ENCODE data around the gene SREBF1. TPM values are rescaled to one million over a fixed set of nuclear protein-coding genes. Genes with fewer than 3 reads are reported as not detected.

SREBF1 gene
- total RNA-seq, 1 experiment from 2014 or later: 74.1 TPM

GRCh38 chr17:17795946-17796786 lies 40.6 kb downstream of the SREBF1 start:
- Histone ChIP-seq H3K4me1 (no peaks in the 10 kb centered on the region), H3K27ac (no peak overlapping the region), H3K27me3 (no peaks in the 10 kb centered on the region), H3K9me3 (replicated peaks) (no peaks in the 10 kb centered on the region), H3K4me3 (no peak overlapping the region), H3K36me3 (peaks cover 74% of the 10 kb centered on the region)
- no peak for DNase-seq

DNA sequence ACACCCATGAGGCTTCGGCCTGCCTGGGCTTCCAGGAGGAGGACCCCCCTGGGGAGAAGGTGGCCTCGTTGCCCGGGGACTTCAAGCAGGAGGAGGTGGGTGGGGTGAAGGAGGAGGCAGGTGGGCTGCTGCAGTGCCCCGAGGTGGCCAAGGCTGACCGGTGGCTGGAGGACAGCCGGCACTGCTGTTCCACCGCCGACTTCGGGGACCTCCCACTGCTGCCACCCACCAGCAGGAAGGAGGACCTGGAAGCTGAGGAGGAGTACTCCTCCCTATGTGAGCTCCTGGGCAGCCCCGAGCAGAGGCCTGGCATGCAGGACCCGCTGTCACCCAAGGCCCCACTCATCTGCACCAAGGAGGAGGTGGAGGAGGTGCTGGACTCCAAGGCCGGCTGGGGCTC lies 41.5 kb downstream of the SREBF1 start:
- H3K27ac ChIP-seq: no peak overlapping the region
- H3K4me3 ChIP-seq: no peak overlapping the region
- no peaks in the 10 kb centered on the region for H3K27me3 ChIP-seq
- no peaks in the 10 kb centered on the region for H3K9me3 ChIP-seq (replicated peaks)
- peaks cover 67% of the 10 kb centered on the region for H3K36me3 ChIP-seq
- DNase-seq: no peak
- H3K4me1 ChIP-seq: peaks cover 1% of the 10 kb centered on the region

- H3K27me3 ChIP-seq: no peaks in the 10 kb centered on the region
- no peak overlapping the region for H3K27ac ChIP-seq
- no peak overlapping the region for H3K4me3 ChIP-seq
- H3K4me1 ChIP-seq: peaks cover 6% of the 10 kb centered on the region
- no peaks in the 10 kb centered on the region for H3K9me3 ChIP-seq (replicated peaks)
- DNase-seq: no peak
- peaks cover 65% of the 10 kb centered on the region for H3K36me3 ChIP-seq
Observed at GRCh38 chr17:17794382-17794781, 42.4 kb downstream of the SREBF1 start.

GRCh38 chr17:17793378-17794214 lies 43.2 kb downstream of the SREBF1 start:
- H3K4me1 ChIP-seq: peaks cover 6% of the 10 kb centered on the region
- H3K9me3 ChIP-seq (replicated peaks): no peaks in the 10 kb centered on the region
- H3K27ac ChIP-seq: no peak overlapping the region
- peaks cover 57% of the 10 kb centered on the region for H3K36me3 ChIP-seq
- no peak overlapping the region for H3K4me3 ChIP-seq
- no peaks in the 10 kb centered on the region for H3K27me3 ChIP-seq
- no peak for DNase-seq

GRCh38 chr17:17792551-17793377 lies 44.0 kb downstream of the SREBF1 start:
- DNase-seq: no peak
- Histone ChIP-seq H3K27me3 (no peaks in the 10 kb centered on the region), H3K4me1 (peaks cover 8% of the 10 kb centered on the region), H3K27ac (no peak overlapping the region), H3K4me3 (no peak overlapping the region), H3K36me3 (peaks cover 48% of the 10 kb centered on the region), H3K9me3 (replicated peaks) (no peaks in the 10 kb centered on the region)

- no peak overlapping the region for H3K27ac ChIP-seq
- H3K36me3 ChIP-seq: peaks cover 42% of the 10 kb centered on the region
- no peak overlapping the region for H3K4me3 ChIP-seq
- no peaks in the 10 kb centered on the region for H3K27me3 ChIP-seq
- no peaks in the 10 kb centered on the region for H3K9me3 ChIP-seq (replicated peaks)
- H3K4me1 ChIP-seq: peaks cover 14% of the 10 kb centered on the region
- DNase-seq: no peak
Observed at GRCh38 chr17:17792037-17792550, 44.7 kb downstream of the SREBF1 start.

- Histone ChIP-seq H3K4me3 (no peak overlapping the region), H3K36me3 (peaks cover 29% of the 10 kb centered on the region), H3K4me1 (peaks cover 27% of the 10 kb centered on the region), H3K27me3 (no peaks in the 10 kb centered on the region), H3K27ac (no peak overlapping the region), H3K9me3 (replicated peaks) (no peaks in the 10 kb centered on the region)
- no peak for DNase-seq
Observed at GRCh38 chr17:17790637-17791464, 45.9 kb downstream of the SREBF1 start.

DNA sequence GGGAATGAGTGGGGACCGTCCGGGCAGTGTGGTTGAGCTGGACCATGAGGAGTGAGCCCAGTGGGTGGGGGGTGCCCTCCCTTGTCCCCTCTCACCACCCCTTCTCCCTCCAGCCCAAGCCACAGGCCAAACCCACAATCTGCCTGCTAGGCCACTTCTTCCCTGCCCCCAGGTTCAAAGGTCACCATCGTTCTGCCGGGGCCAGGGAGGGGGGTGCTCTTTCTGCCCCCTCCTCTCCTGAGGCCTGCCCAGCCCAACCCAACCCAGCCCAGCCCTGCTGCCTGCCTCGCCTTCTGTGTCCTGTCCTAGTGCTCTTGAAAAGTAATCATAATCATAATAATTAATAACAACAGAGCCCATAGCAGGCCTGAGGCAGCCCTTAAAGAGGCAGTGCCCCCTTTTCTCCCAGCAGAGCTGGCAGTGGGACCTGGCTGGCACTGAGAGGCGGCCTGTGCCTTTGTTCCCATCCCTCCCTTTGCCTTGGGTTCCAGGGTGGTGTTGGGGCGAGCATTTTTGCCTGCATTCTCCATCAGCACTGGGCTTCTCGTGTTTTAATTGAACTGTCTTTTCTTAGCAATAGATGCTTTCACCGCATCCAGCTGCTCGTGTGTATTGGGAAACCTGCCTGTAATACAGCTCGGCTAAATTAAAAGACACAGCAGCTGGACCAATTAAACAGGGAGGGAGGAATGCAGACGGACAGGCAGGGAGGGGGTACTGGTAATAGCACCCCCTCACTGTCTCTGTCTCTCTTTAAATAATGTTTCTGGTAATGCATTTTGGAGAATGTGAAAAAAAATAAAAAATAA lies 46.8 kb downstream of the SREBF1 start:
- no peak overlapping the region for H3K27ac ChIP-seq
- peaks cover 35% of the 10 kb centered on the region for H3K4me1 ChIP-seq

DNA sequence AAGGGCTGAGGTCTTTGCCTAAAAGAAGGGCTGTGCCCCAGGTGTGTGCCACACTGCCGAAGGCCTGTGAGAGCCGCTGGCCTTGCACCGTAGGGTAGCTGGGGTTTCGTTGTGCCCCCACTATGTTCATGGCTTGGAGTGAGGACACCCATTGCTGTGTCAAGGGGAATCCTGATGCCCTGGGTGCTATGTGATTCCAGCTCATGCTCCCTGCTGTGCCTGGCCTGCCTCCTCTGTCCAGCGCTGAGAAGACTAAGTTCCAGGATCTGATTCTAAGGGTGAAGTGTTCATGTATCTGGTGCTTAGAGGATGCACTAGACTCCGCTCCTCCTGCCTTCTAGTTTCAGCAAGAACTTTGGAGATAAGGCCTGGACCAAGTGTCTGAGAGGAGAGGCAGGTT lies 47.4 kb downstream of the SREBF1 start:
- peaks cover 41% of the 10 kb centered on the region for H3K4me1 ChIP-seq
- H3K27ac ChIP-seq: no peak overlapping the region
- H3K36me3 ChIP-seq: peaks cover 15% of the 10 kb centered on the region
- no peaks in the 10 kb centered on the region for H3K27me3 ChIP-seq
- H3K4me3 ChIP-seq: no peak overlapping the region
- DNase-seq: no peak
- no peaks in the 10 kb centered on the region for H3K9me3 ChIP-seq (replicated peaks)

More for the DNA sequence above, 46.8 kb downstream of the SREBF1 start:
- H3K4me3 ChIP-seq: no peak overlapping the region
- H3K36me3 ChIP-seq: peaks cover 21% of the 10 kb centered on the region
- H3K27me3 ChIP-seq: no peaks in the 10 kb centered on the region
- H3K9me3 ChIP-seq (replicated peaks): no peaks in the 10 kb centered on the region
- DNase-seq: no peak

- DNase-seq: no peak
- Histone ChIP-seq H3K36me3 (peaks cover 10% of the 10 kb centered on the region), H3K4me3 (no peak overlapping the region), H3K27me3 (no peaks in the 10 kb centered on the region), H3K4me1 (peaks cover 43% of the 10 kb centered on the region), H3K9me3 (replicated peaks) (no peaks in the 10 kb centered on the region), H3K27ac (no peak overlapping the region)
Observed at GRCh38 chr17:17788967-17789366, 47.8 kb downstream of the SREBF1 start.

DNA sequence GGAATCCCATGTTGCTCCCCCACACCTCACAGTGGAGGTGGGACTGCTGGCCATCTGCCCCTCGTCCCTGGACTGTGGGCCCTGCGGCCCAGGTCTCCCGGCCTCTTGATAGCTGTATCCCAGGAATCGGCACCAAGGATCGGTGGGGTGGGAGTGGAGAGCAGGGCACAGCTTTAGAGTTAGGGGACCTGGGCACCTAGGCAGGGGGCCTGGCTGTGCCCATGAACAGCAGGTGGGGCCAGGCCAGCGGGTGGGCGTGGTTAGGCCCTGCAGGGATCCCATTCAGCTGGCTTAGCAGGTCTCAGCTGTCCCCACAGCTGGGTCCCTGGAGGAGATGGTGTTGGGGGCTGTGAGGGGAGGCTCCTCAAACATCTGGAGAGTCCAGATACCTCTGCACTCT lies 49.2 kb downstream of the SREBF1 start:
- H3K4me3 ChIP-seq: no peak overlapping the region
- DNase-seq: peak in 1 of 2 experiments; percentile 75
- no peaks in the 10 kb centered on the region for H3K9me3 ChIP-seq (replicated peaks)
- H3K27me3 ChIP-seq: no peaks in the 10 kb centered on the region
- H3K36me3 ChIP-seq: no peaks in the 10 kb centered on the region
- H3K4me1 ChIP-seq: peaks cover 43% of the 10 kb centered on the region
- no peak overlapping the region for H3K27ac ChIP-seq

DNA sequence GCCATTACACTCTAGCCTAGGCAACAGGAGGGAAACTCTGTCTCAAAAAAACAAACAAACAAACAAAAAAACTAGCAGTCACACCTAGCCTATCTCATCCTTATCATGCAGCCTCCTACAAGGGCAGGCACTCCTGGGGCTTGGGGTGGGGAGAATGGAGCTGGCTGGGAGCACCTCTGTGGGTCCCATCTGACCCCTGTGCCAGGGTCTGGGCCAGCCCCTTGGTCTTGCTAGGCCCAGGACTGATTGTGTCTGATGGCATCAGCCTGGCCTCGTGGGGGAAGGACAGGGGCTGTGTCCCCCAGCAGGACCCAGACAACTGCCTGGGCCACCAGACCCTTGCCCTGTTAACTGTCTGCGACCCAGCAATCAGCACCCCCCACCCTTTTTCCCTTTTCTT lies 49.8 kb downstream of the SREBF1 start:
- H3K36me3 ChIP-seq: no peaks in the 10 kb centered on the region
- no peak for DNase-seq
- H3K27ac ChIP-seq: no peak overlapping the region
- H3K4me1 ChIP-seq: peaks cover 43% of the 10 kb centered on the region
- no peaks in the 10 kb centered on the region for H3K27me3 ChIP-seq
- no peaks in the 10 kb centered on the region for H3K9me3 ChIP-seq (replicated peaks)
- H3K4me3 ChIP-seq: no peak overlapping the region

GRCh38 chr17:17785407-17785806 lies 51.4 kb downstream of the SREBF1 start:
- Histone ChIP-seq H3K4me1 (peaks cover 52% of the 10 kb centered on the region), H3K27ac (no peak overlapping the region; the same call in 1 of the 2 replicates)
- peak in 1 of 2 experiments; percentile 56 for DNase-seq

More at GRCh38 chr17:17785407-17785806, 51.4 kb downstream of the SREBF1 start:
- Histone ChIP-seq H3K4me3 (no peak overlapping the region), H3K9me3 (replicated peaks) (no peaks in the 10 kb centered on the region), H3K27me3 (no peaks in the 10 kb centered on the region), H3K36me3 (no peaks in the 10 kb centered on the region)
